Liver (tissue), 9 donors: Measurements from ENCODE around the gene BRIP1. TPM values are rescaled to one million over a fixed set of nuclear protein-coding genes. Genes with fewer than 3 reads are reported as not detected.

ENCODE experiments used
- DNase-seq: peaks from one replicate; pipeline ENCODE4 v3.0.0-alpha.2; 2017; ENCODE audit warnings: low spot score
- H3K27ac ChIP-seq, 2 donors: one replicate each; pipeline ENCODE4 v1.7.0; 2013; ENCODE audit warnings: inconsistent platforms in 2 of 2, low read length in 2 of 2, control low read depth in 1 of 2, low read depth in 1 of 2, mild to moderate bottlenecking in 1 of 2
- H3K27me3 ChIP-seq, 4 donors: one replicate each; pipeline versions ENCODE4 v1.6.1 to v1.7.0; 2013; ENCODE audit warnings: low read length in 3 of 4, inconsistent platforms in 1 of 4, mild to moderate bottlenecking in 1 of 4, moderate library complexity in 1 of 4; ENCODE audit not compliant: control insufficient read depth in 4 of 4, insufficient read depth in 4 of 4
- H3K36me3 ChIP-seq, 4 donors: one replicate each; pipeline versions ENCODE4 v1.6.1 to v1.7.0; 2013; ENCODE audit warnings: low read length in 3 of 4, mild to moderate bottlenecking in 3 of 4, low read depth in 1 of 4, moderate library complexity in 1 of 4; ENCODE audit not compliant: control insufficient read depth in 4 of 4, insufficient read depth in 3 of 4
- H3K4me1 ChIP-seq, 4 donors: one replicate each; pipeline versions ENCODE4 v1.6.1 to v1.7.0; 2013; ENCODE audit warnings: low read length in 3 of 4, mild to moderate bottlenecking in 3 of 4, moderate library complexity in 1 of 4; ENCODE audit not compliant: control insufficient read depth in 4 of 4, insufficient read depth in 4 of 4
- H3K4me3 ChIP-seq, 3 donors: one replicate each; pipeline versions ENCODE4 v1.6.1 to v1.7.0; 2013; ENCODE audit warnings: low read length in 3 of 3, control low read depth in 1 of 3, low read depth in 1 of 3, mild to moderate bottlenecking in 1 of 3
- H3K9ac ChIP-seq, 2 donors: one replicate each; pipeline ENCODE4 v1.7.0; 2013; ENCODE audit warnings: low read length in 2 of 2, mild to moderate bottlenecking in 2 of 2, moderate library complexity in 2 of 2, control low read depth in 1 of 2, low read depth in 1 of 2
- H3K9me3 ChIP-seq, 4 donors: one replicate each; pipeline versions ENCODE4 v1.6.1 to v1.7.0; 2013; ENCODE audit warnings: low read length in 3 of 4; ENCODE audit not compliant: control insufficient read depth in 4 of 4
- EGR1 ChIP-seq, 2 donors: IDR thresholded peaks; 2 replicates each; pipeline ENCODE4 v1.6.1; 2016 to 2018; ENCODE audit warnings: antibody characterized with exemption in 2 of 2, low read depth in 2 of 2
- FOXA1 ChIP-seq: IDR thresholded peaks from 2 replicates; pipeline ENCODE4 v1.6.1; 2016; ENCODE audit warnings: antibody characterized with exemption
- FOXA2 ChIP-seq: IDR thresholded peaks from 2 replicates; pipeline ENCODE4 v1.6.1; 2016; ENCODE audit warnings: antibody characterized with exemption
- GABPA ChIP-seq, 2 donors: IDR thresholded peaks in 1 of 2; conservative IDR thresholded peaks in 1 of 2; 2 replicates each; pipeline ENCODE4 v1.6.1; 2016; ENCODE audit warnings: antibody characterized with exemption in 2 of 2, mild to moderate bottlenecking in 1 of 2, moderate library complexity in 1 of 2
- HNF4A ChIP-seq, 2 donors: conservative IDR thresholded peaks; 2 replicates each; pipeline ENCODE4 v1.6.1; 2016; ENCODE audit warnings: antibody characterized with exemption in 2 of 2, mild to moderate bottlenecking in 2 of 2
- HNF4G ChIP-seq: IDR thresholded peaks from 2 replicates; pipeline ENCODE4 v1.6.1; 2016; ENCODE audit warnings: antibody characterized with exemption
- JUND ChIP-seq, 2 donors: IDR thresholded peaks; 2 replicates each; pipeline ENCODE4 v1.6.1; 2016; ENCODE audit warnings: antibody characterized with exemption in 2 of 2
- NR2F2 ChIP-seq: IDR thresholded peaks from 2 replicates; pipeline ENCODE4 v1.6.1; 2016; ENCODE audit warnings: antibody characterized with exemption
- RAD21 ChIP-seq, 2 donors: IDR thresholded peaks; 2 replicates each; pipeline ENCODE4 v1.6.1; 2016; ENCODE audit warnings: antibody characterized with exemption in 2 of 2, mild to moderate bottlenecking in 2 of 2
- RXRA ChIP-seq, 2 donors: IDR thresholded peaks; 2 replicates each; pipeline ENCODE4 v1.6.1; 2017 to 2018; ENCODE audit warnings: antibody characterized with exemption in 2 of 2, mild to moderate bottlenecking in 1 of 2
- SP1 ChIP-seq: IDR thresholded peaks from 2 replicates; pipeline ENCODE4 v1.6.1; 2018; ENCODE audit warnings: antibody characterized with exemption, mild to moderate bottlenecking
- TAF1 ChIP-seq: conservative IDR thresholded peaks from 2 replicates; pipeline ENCODE4 v1.6.1; 2016; ENCODE audit warnings: antibody characterized with exemption, mild to moderate bottlenecking
- YY1 ChIP-seq: IDR thresholded peaks from 2 replicates; pipeline ENCODE4 v1.6.1; 2016; ENCODE audit warnings: antibody characterized with exemption, mild to moderate bottlenecking
- WGBS: extraction: QIAGEN DNeasy Blood & Tissue Kit; methylation state at CpG from one replicate; pipeline ENCODE4 v1.1.7; 2013; 5-methylcytosine and 5-hydroxymethylcytosine counted together
- polyA plus RNA-seq, 2 donors: library from polyadenylated mRNA; stranded (reverse) in 1 of 2; unstranded in 1 of 2; fragments of 200-250 nt in 1 of 2; fragments of >200 nt in 1 of 2; fragmentation: Nextera tagmentation in 1 of 2; extraction: Ambion mirVana in 1 of 2; gene quantifications; one replicate each; pipeline versions ENCODE4 v1.2.1 to v1.2.3, GENCODE V29; 2013 to 2015
- total RNA-seq, 2 donors: library from RNA; depleted of rRNA; stranded (reverse); fragments of >200 nt; gene quantifications; one replicate each; pipeline ENCODE4 v1.2.3, GENCODE V29; 2014
- TF ChIP-seq, protein P1 (sequence below): IDR thresholded peaks from 2 replicates; pipeline ENCODE4 v1.6.1; 2016; ENCODE audit warnings: antibody characterized with exemption
- TF ChIP-seq, protein P2 (sequence below): IDR thresholded peaks from 2 replicates; pipeline ENCODE4 v1.6.1; 2016; ENCODE audit warnings: antibody characterized with exemption, mild to moderate bottlenecking
- TF ChIP-seq, protein P3 (sequence below): IDR thresholded peaks from 2 replicates; pipeline ENCODE4 v1.6.1; 2016; ENCODE audit warnings: antibody characterized with exemption
- TF ChIP-seq, protein P4 (sequence below): fragments of 150-350 bp; IDR thresholded peaks from 2 replicates; pipeline ENCODE4 v1.5.1; 2017; ENCODE audit warnings: improper control_type of control experiment, low read depth, low read length; ENCODE audit not compliant: missing input control
- TF ChIP-seq, protein P5 (sequence below): IDR thresholded peaks from 2 replicates; pipeline ENCODE4 v1.6.1; 2016; ENCODE audit warnings: antibody characterized with exemption
- donor health status: healthy.
- donor health status: healthy.
- donor health status: healthy.
- donor health status: healthy.
- donor health status: healthy.

BRIP1 gene
- total and polyA plus RNA-seq, 4 donors, result 0.24 to 10.3 (median 0.90) TPM

DNA sequence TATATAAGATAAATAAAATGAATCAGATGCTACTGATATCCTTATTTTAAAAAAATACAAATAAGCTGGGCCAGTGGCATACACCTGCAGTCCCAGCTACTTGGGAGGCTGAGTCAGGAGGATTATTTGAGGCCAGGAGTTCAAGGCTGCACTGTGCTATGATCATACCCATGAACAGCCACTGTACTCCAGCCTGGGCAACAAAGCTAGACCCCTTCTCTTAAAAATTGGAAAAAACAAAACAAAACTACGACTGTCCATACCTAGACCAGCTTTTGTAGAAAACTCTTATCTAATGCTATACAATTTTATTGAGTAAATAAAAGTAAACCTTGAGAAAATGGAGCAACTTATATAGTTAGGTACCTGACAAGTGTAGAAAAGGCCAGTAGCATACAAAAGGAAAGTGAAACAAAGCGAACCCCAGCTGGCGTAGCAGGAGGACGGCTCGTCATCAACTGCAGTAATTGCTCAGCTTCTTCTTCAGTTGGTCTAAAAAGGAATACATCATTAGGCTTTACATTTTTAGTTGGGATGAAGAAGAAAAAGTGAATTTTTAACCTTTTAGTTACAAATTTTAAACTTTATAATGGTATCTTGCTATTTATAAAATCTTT is 40.9 kb upstream of the BRIP1 start:
- H3K4me1 ChIP-seq, result no peaks in the 10 kb centered on the region
- H3K27ac ChIP-seq, result no peak overlapping the region
- no peak overlapping the region for H3K4me3 ChIP-seq
- H3K36me3 ChIP-seq, result peaks cover 2 to 20% (median 12%) of the 10 kb centered on the region in 4 donors
- TF ChIP-seq EGR1 (IDR thresholded peaks at IDR 0.05; ENCODE audit: low read depth in 2 of 2), result no peak
- TF ChIP-seq, protein P1, sequence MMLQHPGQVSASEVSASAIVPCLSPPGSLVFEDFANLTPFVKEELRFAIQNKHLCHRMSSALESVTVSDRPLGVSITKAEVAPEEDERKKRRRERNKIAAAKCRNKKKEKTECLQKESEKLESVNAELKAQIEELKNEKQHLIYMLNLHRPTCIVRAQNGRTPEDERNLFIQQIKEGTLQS, result no peak
- no peak for TF ChIP-seq HNF4G
- TF ChIP-seq, protein P2, sequence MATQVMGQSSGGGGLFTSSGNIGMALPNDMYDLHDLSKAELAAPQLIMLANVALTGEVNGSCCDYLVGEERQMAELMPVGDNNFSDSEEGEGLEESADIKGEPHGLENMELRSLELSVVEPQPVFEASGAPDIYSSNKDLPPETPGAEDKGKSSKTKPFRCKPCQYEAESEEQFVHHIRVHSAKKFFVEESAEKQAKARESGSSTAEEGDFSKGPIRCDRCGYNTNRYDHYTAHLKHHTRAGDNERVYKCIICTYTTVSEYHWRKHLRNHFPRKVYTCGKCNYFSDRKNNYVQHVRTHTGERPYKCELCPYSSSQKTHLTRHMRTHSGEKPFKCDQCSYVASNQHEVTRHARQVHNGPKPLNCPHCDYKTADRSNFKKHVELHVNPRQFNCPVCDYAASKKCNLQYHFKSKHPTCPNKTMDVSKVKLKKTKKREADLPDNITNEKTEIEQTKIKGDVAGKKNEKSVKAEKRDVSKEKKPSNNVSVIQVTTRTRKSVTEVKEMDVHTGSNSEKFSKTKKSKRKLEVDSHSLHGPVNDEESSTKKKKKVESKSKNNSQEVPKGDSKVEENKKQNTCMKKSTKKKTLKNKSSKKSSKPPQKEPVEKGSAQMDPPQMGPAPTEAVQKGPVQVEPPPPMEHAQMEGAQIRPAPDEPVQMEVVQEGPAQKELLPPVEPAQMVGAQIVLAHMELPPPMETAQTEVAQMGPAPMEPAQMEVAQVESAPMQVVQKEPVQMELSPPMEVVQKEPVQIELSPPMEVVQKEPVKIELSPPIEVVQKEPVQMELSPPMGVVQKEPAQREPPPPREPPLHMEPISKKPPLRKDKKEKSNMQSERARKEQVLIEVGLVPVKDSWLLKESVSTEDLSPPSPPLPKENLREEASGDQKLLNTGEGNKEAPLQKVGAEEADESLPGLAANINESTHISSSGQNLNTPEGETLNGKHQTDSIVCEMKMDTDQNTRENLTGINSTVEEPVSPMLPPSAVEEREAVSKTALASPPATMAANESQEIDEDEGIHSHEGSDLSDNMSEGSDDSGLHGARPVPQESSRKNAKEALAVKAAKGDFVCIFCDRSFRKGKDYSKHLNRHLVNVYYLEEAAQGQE, result no peak
- TF ChIP-seq, protein P3, sequence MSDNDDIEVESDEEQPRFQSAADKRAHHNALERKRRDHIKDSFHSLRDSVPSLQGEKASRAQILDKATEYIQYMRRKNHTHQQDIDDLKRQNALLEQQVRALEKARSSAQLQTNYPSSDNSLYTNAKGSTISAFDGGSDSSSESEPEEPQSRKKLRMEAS, result no peak
- TF ChIP-seq YY1, result no peak
- TF ChIP-seq RAD21 (IDR thresholded peaks at IDR 0.05), result no peak
- no peak for TF ChIP-seq TAF1
- TF ChIP-seq SP1, result no peak
- TF ChIP-seq HNF4A (conservative IDR thresholded peaks at IDR 0.05), result no peak
- TF ChIP-seq FOXA2, result no peak
- TF ChIP-seq NR2F2, result no peak
- no peak for TF ChIP-seq GABPA (IDR thresholded peaks at IDR 0.05 in 1 of 2, conservative IDR thresholded peaks at IDR 0.05 in 1 of 2)
- TF ChIP-seq RXRA (IDR thresholded peaks at IDR 0.05), result no peak
- TF ChIP-seq JUND (IDR thresholded peaks at IDR 0.05), result no peak
- TF ChIP-seq, protein P4, sequence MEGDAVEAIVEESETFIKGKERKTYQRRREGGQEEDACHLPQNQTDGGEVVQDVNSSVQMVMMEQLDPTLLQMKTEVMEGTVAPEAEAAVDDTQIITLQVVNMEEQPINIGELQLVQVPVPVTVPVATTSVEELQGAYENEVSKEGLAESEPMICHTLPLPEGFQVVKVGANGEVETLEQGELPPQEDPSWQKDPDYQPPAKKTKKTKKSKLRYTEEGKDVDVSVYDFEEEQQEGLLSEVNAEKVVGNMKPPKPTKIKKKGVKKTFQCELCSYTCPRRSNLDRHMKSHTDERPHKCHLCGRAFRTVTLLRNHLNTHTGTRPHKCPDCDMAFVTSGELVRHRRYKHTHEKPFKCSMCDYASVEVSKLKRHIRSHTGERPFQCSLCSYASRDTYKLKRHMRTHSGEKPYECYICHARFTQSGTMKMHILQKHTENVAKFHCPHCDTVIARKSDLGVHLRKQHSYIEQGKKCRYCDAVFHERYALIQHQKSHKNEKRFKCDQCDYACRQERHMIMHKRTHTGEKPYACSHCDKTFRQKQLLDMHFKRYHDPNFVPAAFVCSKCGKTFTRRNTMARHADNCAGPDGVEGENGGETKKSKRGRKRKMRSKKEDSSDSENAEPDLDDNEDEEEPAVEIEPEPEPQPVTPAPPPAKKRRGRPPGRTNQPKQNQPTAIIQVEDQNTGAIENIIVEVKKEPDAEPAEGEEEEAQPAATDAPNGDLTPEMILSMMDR, result no peak
- TF ChIP-seq, protein P5, sequence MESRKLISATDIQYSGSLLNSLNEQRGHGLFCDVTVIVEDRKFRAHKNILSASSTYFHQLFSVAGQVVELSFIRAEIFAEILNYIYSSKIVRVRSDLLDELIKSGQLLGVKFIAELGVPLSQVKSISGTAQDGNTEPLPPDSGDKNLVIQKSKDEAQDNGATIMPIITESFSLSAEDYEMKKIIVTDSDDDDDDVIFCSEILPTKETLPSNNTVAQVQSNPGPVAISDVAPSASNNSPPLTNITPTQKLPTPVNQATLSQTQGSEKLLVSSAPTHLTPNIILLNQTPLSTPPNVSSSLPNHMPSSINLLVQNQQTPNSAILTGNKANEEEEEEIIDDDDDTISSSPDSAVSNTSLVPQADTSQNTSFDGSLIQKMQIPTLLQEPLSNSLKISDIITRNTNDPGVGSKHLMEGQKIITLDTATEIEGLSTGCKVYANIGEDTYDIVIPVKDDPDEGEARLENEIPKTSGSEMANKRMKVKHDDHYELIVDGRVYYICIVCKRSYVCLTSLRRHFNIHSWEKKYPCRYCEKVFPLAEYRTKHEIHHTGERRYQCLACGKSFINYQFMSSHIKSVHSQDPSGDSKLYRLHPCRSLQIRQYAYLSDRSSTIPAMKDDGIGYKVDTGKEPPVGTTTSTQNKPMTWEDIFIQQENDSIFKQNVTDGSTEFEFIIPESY, result no peak
- no peak for TF ChIP-seq FOXA1
- H3K9ac ChIP-seq, result no peak overlapping the region
- WGBS, result 91% methylated on average over 5 of the region's 5 CpGs
- DNase-seq, result no peak
- H3K27me3 ChIP-seq, result no peaks in the 10 kb centered on the region
- no peaks in the 10 kb centered on the region for H3K9me3 ChIP-seq
